Vagina (tissue), 2 donors: Measurements from ENCODE around the gene CPLX3. TPM values are rescaled to one million over a fixed set of nuclear protein-coding genes. Genes with fewer than 3 reads are reported as not detected.

Experiments
- DNase-seq, 2 donors: peaks; one replicate each; pipeline ENCODE4 v3.0.0-alpha.2; 2017; ENCODE audit errors: extremely low spot score in 2 of 2
- H3K27ac ChIP-seq: fragments of 200-600 bp; sonication (generic); one replicate; pipeline ENCODE4 v1.5.1; 2019
- H3K27me3 ChIP-seq: fragments of 200-600 bp; sonication (generic); one replicate; pipeline ENCODE4 v1.5.1; 2019
- H3K36me3 ChIP-seq, 2 donors: fragments of 200-600 bp; sonication (generic); one replicate each; pipeline ENCODE4 v1.5.1; 2017 to 2019
- H3K4me1 ChIP-seq: fragments of 200-600 bp; sonication (generic); one replicate; pipeline ENCODE4 v1.5.1; 2019
- H3K4me3 ChIP-seq, 2 donors: fragments of 200-600 bp; sonication (generic); 1 replicate in 1 of 2; 2 replicates in 1 of 2; pipeline ENCODE4 v1.5.1; 2016 to 2019
- H3K9me3 ChIP-seq: fragments of 200-600 bp; sonication (generic); one replicate; pipeline ENCODE4 v1.5.1; 2019
- POLR2A ChIP-seq, 2 donors: fragments of 450-650 bp; IDR thresholded peaks; one replicate each; pipeline ENCODE4 v1.6.1; 2017; ENCODE audit warnings: antibody characterized with exemption in 2 of 2, mild to moderate bottlenecking in 2 of 2, moderate library complexity in 2 of 2
- POLR2AphosphoS5 ChIP-seq, 2 donors: sonication (generic); formaldehyde crosslinking; IDR thresholded peaks; one replicate each; pipeline ENCODE4 v1.9.0; 2017; ENCODE audit warnings: antibody characterized with exemption in 2 of 2, mild to moderate bottlenecking in 2 of 2, low read depth in 1 of 2; ENCODE audit not compliant: insufficient read depth in 1 of 2
- intact Hi-C: fragments of 100-400 bp; cut with DNase I; formaldehyde crosslinking; loops from one replicate; pipeline ENCODE4 v1.15.1; 2023
- total RNA-seq: library from RNA; depleted of rRNA; stranded (reverse); fragments of >200 nt; gene quantifications from one replicate; pipeline ENCODE4 v1.2.3, GENCODE V29; 2016
- TF ChIP-seq, protein P1 (sequence below), 3 experiments: fragments of 450-650 bp in 2 of 3; fragments of 200-600 bp in 1 of 3; sonication (generic) in 1 of 3; IDR thresholded peaks; one replicate each; pipeline ENCODE4 v1.5.1; 2017 to 2019; ENCODE audit warnings: antibody characterized with exemption in 3 of 3, mild to moderate bottlenecking in 2 of 3, moderate library complexity in 2 of 3

Gene CPLX3
- total RNA-seq, 1 donor from 2014 or later, result not detected

- Histone ChIP-seq H3K27me3 (no peaks in the 10 kb centered on the region), H3K4me1 (peaks cover 80% of the 10 kb centered on the region)
- intact Hi-C loops, result no loop called here
Measured at GRCh38 chr15:74869372-74869725, 42.9 kb downstream of the CPLX3 start.

DNA sequence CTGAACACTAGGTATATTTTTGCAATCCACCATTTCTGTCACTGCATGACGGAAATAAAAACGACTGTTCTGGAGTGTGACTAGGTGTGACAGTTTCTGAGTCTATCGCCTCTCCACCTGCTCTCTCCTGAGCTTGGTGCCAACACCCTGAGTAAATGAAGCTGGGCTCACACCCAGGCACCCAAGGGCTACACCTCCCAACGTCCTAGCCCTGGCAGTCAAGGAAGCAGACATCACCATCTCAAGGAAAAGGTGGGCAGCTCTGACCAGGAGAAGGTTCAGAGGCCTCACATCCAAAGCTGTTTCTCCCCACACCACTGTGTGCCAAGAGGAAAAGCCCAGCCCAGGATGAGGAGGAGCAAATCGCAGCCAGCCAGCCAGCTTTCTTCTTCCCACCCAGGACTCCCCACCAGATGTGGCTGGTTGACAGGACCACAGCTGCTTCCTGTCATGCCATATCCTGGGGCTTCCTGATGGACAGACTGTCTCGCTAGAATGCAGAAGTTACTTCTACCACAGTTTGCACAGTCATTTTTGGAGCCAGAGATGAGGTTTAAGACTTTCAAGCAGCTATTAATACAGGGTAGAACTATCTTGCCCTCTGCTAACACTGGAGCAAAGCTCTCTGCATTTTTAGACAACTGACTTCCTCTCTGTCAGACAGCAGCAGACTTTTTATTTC lies 43.4 kb downstream of the CPLX3 start:
- intact Hi-C loops, result no loop called here
- Histone ChIP-seq H3K36me3 (no peaks in the 10 kb centered on the region), H3K27me3 (no peaks in the 10 kb centered on the region), H3K4me1 (peaks cover 77% of the 10 kb centered on the region), H3K4me3 (peak overlapping the region in 1 of 2 donors; percentile 3), H3K27ac (peak overlapping the region; percentile 15), H3K9me3 (no peaks in the 10 kb centered on the region)
- no peak for DNase-seq
- TF ChIP-seq POLR2A (IDR thresholded peaks at IDR 0.05) (no peak), POLR2AphosphoS5 (IDR thresholded peaks at IDR 0.05; ENCODE audit: insufficient read depth in 1 of 2, low read depth in 1 of 2) (no peak)
- TF ChIP-seq, protein P1, sequence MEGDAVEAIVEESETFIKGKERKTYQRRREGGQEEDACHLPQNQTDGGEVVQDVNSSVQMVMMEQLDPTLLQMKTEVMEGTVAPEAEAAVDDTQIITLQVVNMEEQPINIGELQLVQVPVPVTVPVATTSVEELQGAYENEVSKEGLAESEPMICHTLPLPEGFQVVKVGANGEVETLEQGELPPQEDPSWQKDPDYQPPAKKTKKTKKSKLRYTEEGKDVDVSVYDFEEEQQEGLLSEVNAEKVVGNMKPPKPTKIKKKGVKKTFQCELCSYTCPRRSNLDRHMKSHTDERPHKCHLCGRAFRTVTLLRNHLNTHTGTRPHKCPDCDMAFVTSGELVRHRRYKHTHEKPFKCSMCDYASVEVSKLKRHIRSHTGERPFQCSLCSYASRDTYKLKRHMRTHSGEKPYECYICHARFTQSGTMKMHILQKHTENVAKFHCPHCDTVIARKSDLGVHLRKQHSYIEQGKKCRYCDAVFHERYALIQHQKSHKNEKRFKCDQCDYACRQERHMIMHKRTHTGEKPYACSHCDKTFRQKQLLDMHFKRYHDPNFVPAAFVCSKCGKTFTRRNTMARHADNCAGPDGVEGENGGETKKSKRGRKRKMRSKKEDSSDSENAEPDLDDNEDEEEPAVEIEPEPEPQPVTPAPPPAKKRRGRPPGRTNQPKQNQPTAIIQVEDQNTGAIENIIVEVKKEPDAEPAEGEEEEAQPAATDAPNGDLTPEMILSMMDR (IDR thresholded peaks at IDR 0.05), result no peak

More at GRCh38 chr15:74869372-74869725, 42.9 kb downstream of the CPLX3 start:
- Histone ChIP-seq H3K4me3 (peak overlapping the region in 1 of 2 donors; percentile 3), H3K36me3 (no peaks in the 10 kb centered on the region), H3K9me3 (no peaks in the 10 kb centered on the region), H3K27ac (peak overlapping the region; percentile 15)
- no peak for DNase-seq
- TF ChIP-seq POLR2AphosphoS5 (IDR thresholded peaks at IDR 0.05; ENCODE audit: insufficient read depth in 1 of 2, low read depth in 1 of 2), result no peak
- TF ChIP-seq, protein P1 (IDR thresholded peaks at IDR 0.05), result no peak
- no peak for TF ChIP-seq POLR2A (IDR thresholded peaks at IDR 0.05)

- no peak for DNase-seq
- Histone ChIP-seq H3K27ac (peak overlapping the region; percentile 15), H3K4me1 (peaks cover 70% of the 10 kb centered on the region), H3K4me3 (no peak overlapping the region), H3K36me3 (no peaks in the 10 kb centered on the region), H3K27me3 (no peaks in the 10 kb centered on the region), H3K9me3 (no peaks in the 10 kb centered on the region)
- TF ChIP-seq, protein P1 (IDR thresholded peaks at IDR 0.05), result no peak
- TF ChIP-seq POLR2AphosphoS5 (IDR thresholded peaks at IDR 0.05; ENCODE audit: insufficient read depth in 1 of 2, low read depth in 1 of 2), result no peak
- TF ChIP-seq POLR2A (IDR thresholded peaks at IDR 0.05), result no peak
- intact Hi-C loops, result no loop called here
Measured at GRCh38 chr15:74870436-74871215, 44.2 kb downstream of the CPLX3 start.

DNA sequence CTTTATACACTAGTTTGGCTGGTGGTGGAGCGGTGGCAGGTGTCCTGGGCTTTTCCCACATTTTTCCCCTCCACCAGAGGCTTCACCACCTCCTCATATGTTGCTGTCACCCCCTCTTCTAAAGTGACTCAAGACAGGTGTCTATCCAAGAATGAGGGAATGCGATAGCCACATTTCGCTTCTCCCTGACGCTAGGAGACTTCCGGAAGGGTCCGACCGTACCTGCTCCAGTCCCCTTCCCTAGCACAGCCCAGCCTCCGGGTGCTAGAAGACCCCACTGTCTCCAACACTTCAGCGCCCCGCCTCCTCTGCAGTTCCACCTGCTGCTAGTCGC lies 46.2 kb downstream of the CPLX3 start:
- intact Hi-C loops, result no loop called here
- Histone ChIP-seq H3K9me3 (no peaks in the 10 kb centered on the region), H3K27ac (peak overlapping the region; percentile 84), H3K27me3 (no peaks in the 10 kb centered on the region), H3K4me1 (peaks cover 50% of the 10 kb centered on the region), H3K36me3 (no peaks in the 10 kb centered on the region), H3K4me3 (peak overlapping the region; percentile 54 to 69)
- TF ChIP-seq POLR2A (IDR thresholded peaks at IDR 0.05) (no peak), POLR2AphosphoS5 (IDR thresholded peaks at IDR 0.05; ENCODE audit: insufficient read depth in 1 of 2, low read depth in 1 of 2) (no peak)
- no peak for DNase-seq

GRCh38 chr15:74873036-74873755 lies 46.8 kb downstream of the CPLX3 start, which contains the start of gene SCAMP2:
Gene SCAMP2, minus strand, starts transcription at chr15:74873365. Its CDS starts 110 bp downstream, at chr15:74873255.
- H3K4me3 ChIP-seq, result peak within 1 kb of the TSS; percentile 54 to 69
- intact Hi-C loops, result no loop called here
- TF ChIP-seq, protein P1 (IDR thresholded peaks at IDR 0.05), result no peak
- TF ChIP-seq POLR2A (IDR thresholded peaks at IDR 0.05) (peak in 1 of 2 donors; percentile 28), POLR2AphosphoS5 (IDR thresholded peaks at IDR 0.05; ENCODE audit: insufficient read depth in 1 of 2, low read depth in 1 of 2) (peak; percentile 75 to 95)
- no peaks in the 10 kb centered on the region for H3K9me3 ChIP-seq
- H3K36me3 ChIP-seq, result no peaks in the 10 kb centered on the region
- no peaks in the 10 kb centered on the region for H3K27me3 ChIP-seq
- peaks cover 45% of the 10 kb centered on the region for H3K4me1 ChIP-seq
- peak in 1 of 2 donors; percentile 95 for DNase-seq
- H3K27ac ChIP-seq, result peak within 1 kb of the TSS; percentile 84
